Naive thymus-derived CD4-positive, alpha-beta T cell (primary cell): ENCODE results near the gene GTF2IRD1. TPM values are rescaled to one million over a fixed set of nuclear protein-coding genes. Genes with fewer than 3 reads are reported as not detected.
"Not testable (repeated sequence)": the region's sequence is repeated elsewhere in the genome, so short reads cannot be mapped to it uniquely, and the experiment has no call there.

Experiments
- ATAC-seq: fragments of 150-1000 bp; cut with Tn5 transposase; 2 replicates; pipeline ENCODE4 v1.10.0; 2021; ENCODE audit warnings: mild to moderate bottlenecking, moderate library complexity
- CTCF ChIA-PET: fragments of 350-600 bp; sonication (Branson Sonifier 250); formaldehyde crosslinking; loops from one replicate; lab custom pipeline; 2021; ENCODE audit warnings: antibody characterized with exemption; lab: Charles Lee
- POLR2A ChIA-PET: fragments of 350-600 bp; sonication (Branson Sonifier 250); formaldehyde crosslinking; loops from one replicate; lab custom pipeline; 2021; ENCODE audit warnings: antibody characterized with exemption, inconsistent platforms; lab: Charles Lee
- DNase-seq, 9 donors: peaks; one replicate each; pipeline versions ENCODE4 v3.0.0 to v3.0.0-alpha.2; 2020 to 2022; ENCODE audit warnings: mixed read lengths in 1 of 9
- H3K27ac ChIP-seq: one replicate; pipeline ENCODE4 v1.7.0; 2013; ENCODE audit warnings: mild to moderate bottlenecking, low read depth, low read length, moderate library complexity
- H3K27me3 ChIP-seq, 2 donors: one replicate each; pipeline ENCODE4 v1.7.0; 2013; ENCODE audit warnings: low read length in 2 of 2, mild to moderate bottlenecking in 2 of 2, moderate library complexity in 2 of 2; ENCODE audit not compliant: control insufficient read depth in 2 of 2, insufficient read depth in 2 of 2
- H3K36me3 ChIP-seq, 3 experiments: 1 replicate in 2 of 3; 2 replicates in 1 of 3; pipeline ENCODE4 v1.7.0; 2013; ENCODE audit warnings: low read length in 3 of 3, mild to moderate bottlenecking in 3 of 3, moderate library complexity in 1 of 3; ENCODE audit not compliant: insufficient read depth in 3 of 3, control insufficient read depth in 2 of 3
- H3K4me1 ChIP-seq, 2 donors: one replicate each; pipeline ENCODE4 v1.7.0; 2013; ENCODE audit warnings: low read length in 2 of 2, mild to moderate bottlenecking in 2 of 2, moderate library complexity in 1 of 2; ENCODE audit not compliant: control insufficient read depth in 2 of 2, insufficient read depth in 2 of 2
- H3K4me3 ChIP-seq: 2 replicates; pipeline ENCODE4 v1.7.0; 2013; ENCODE audit warnings: mild to moderate bottlenecking, low read length
- H3K9me3 ChIP-seq, 3 experiments: 1 replicate in 2 of 3; 2 replicates in 1 of 3; pipeline ENCODE4 v1.7.0; 2013; ENCODE audit warnings: low read length in 3 of 3; ENCODE audit not compliant: control insufficient read depth in 2 of 3
- H3K27ac Mint-ChIP-seq, 9 donors: one replicate each; pipeline ENCODE4 v1.8.0; 2020 to 2022; ENCODE audit warnings: mixed read lengths in 9 of 9, mild to moderate bottlenecking in 8 of 9, moderate library complexity in 5 of 9, inconsistent platforms in 2 of 9
- H3K27me3 Mint-ChIP-seq, 5 donors: one replicate each; pipeline ENCODE4 v1.8.0; 2021 to 2022; ENCODE audit warnings: mixed read lengths in 5 of 5, mild to moderate bottlenecking in 1 of 5
- H3K36me3 Mint-ChIP-seq, 5 donors: one replicate each; pipeline ENCODE4 v1.8.0; 2020 to 2022; ENCODE audit warnings: mixed read lengths in 5 of 5, mild to moderate bottlenecking in 3 of 5, inconsistent platforms in 1 of 5
- H3K4me1 Mint-ChIP-seq, 7 donors: one replicate each; pipeline ENCODE4 v1.8.0; 2020 to 2022; ENCODE audit warnings: mixed read lengths in 7 of 7, mild to moderate bottlenecking in 3 of 7, inconsistent platforms in 1 of 7
- H3K4me3 Mint-ChIP-seq, 10 donors: one replicate each; pipeline ENCODE4 v1.8.0; 2020 to 2022; ENCODE audit warnings: mild to moderate bottlenecking in 10 of 10, mixed read lengths in 10 of 10, moderate library complexity in 6 of 10, inconsistent platforms in 2 of 10
- H3K9me3 Mint-ChIP-seq, 11 donors: one replicate each; pipeline ENCODE4 v1.8.0; 2020 to 2022; ENCODE audit warnings: mixed read lengths in 11 of 11, mild to moderate bottlenecking in 4 of 11, inconsistent platforms in 1 of 11, moderate library complexity in 1 of 11
- intact Hi-C, 2 donors: fragments of 100-400 bp; cut with micrococcal nuclease; formaldehyde crosslinking; loops; one replicate each; pipeline ENCODE4 v1.15.1; 2023
- polyA plus RNA-seq, 2 donors: library from polyadenylated mRNA; unstranded; fragments of 300-500 nt; fragmentation: Illumina TruSeq; gene quantifications; one replicate each; pipeline ENCODE4 v1.2.3, GENCODE V29; 2021
- total RNA-seq, 6 experiments: library from RNA in 5 of 6; stranded (reverse) in 5 of 6; gene quantifications; 1 replicate in 5 of 6; 2 replicates in 1 of 6; pipeline ENCODE4 v1.2.3 and lab custom pipeline; 2021 to 2026

The GTF2IRD1 gene
- total and polyA plus RNA-seq, 7 experiments from 2014 or later: 0.07 to 5.6 (median 0.93) TPM; not detected in 1

GRCh38 chr7:74440143-74440542 lies 13.6 kb upstream of the GTF2IRD1 start:
- H3K36me3 ChIP-seq, CTCF ChIA-PET, H3K36me3 Mint-ChIP-seq, DNase-seq, H3K4me3 ChIP-seq, H3K4me1 Mint-ChIP-seq, ATAC-seq, intact Hi-C loops, H3K27ac ChIP-seq, H3K27me3 Mint-ChIP-seq, H3K27me3 ChIP-seq, H3K4me3 Mint-ChIP-seq, H3K4me1 ChIP-seq, H3K9me3 ChIP-seq: not testable (repeated sequence)
- Mint-ChIP-seq H3K27ac (peak overlapping the region in 1 of 9 donors; percentile 17), H3K9me3 (peaks cover 0 to 25% (median 6%) of the 10 kb centered on the region in 11 donors)
- POLR2A ChIA-PET: interaction anchor here (0.7 kb wide), 1 partner anchor 1233 kb away, joined by 5 read pairs; no protein-coding TSS in a partner anchor

DNA sequence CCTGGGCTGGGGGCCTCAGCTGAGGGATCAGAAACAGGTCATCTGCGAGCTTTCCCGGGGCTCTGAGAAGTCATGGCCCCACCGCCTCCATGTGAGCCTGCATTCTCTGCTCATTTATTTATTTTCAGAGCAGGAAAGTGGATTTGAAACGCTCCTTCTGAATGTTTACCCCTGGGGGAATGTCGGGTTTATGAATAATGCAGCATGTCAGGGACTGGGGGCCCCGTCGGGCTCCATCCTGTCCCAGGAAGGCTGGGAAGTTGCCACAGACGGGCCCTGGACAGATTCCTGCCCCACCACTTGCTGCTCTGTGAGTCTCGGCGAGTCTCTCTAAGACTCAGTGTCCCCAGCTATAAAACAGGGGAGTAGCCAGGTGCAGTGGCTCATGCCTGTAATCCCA lies 11.9 kb upstream of the GTF2IRD1 start:
- Mint-ChIP-seq H3K27ac (no peak overlapping the region), H3K9me3 (peaks cover 0 to 18% (median 5%) of the 10 kb centered on the region in 11 donors), H3K27me3 (no peaks in the 10 kb centered on the region), H3K4me3 (no peak overlapping the region), H3K36me3 (peaks cover 0 to 6% (median 0%) of the 10 kb centered on the region in 5 donors), H3K4me1 (no peaks in the 10 kb centered on the region)
- DNase-seq (no peak), ATAC-seq (no peak)
- H3K9me3 ChIP-seq: no peaks in the 10 kb centered on the region
- no peaks in the 10 kb centered on the region for H3K27me3 ChIP-seq
- no peaks in the 10 kb centered on the region for H3K4me1 ChIP-seq
- POLR2A ChIA-PET: no interaction called here
- intact Hi-C loops: no loop called here
- CTCF ChIA-PET: no interaction called here
- H3K27ac ChIP-seq: no peak overlapping the region
- no peak overlapping the region for H3K4me3 ChIP-seq
- no peaks in the 10 kb centered on the region for H3K36me3 ChIP-seq

- Mint-ChIP-seq H3K4me3 (no peak overlapping the region), H3K27me3 (no peaks in the 10 kb centered on the region), H3K27ac (no peak overlapping the region), H3K36me3 (no peaks in the 10 kb centered on the region), H3K4me1 (no peaks in the 10 kb centered on the region), H3K9me3 (peaks cover 0 to 7% (median 0%) of the 10 kb centered on the region in 11 donors)
- no peaks in the 10 kb centered on the region for H3K36me3 ChIP-seq
- DNase-seq (no peak), ATAC-seq (no peak)
- H3K27ac ChIP-seq: no peak overlapping the region
- intact Hi-C loops: no loop called here
- no peaks in the 10 kb centered on the region for H3K9me3 ChIP-seq
- H3K4me3 ChIP-seq: no peak overlapping the region
- ChIA-PET CTCF (interaction anchor here (0.6 kb wide), 1 partner anchor 100 kb away, joined by 3 read pairs; no protein-coding TSS in a partner anchor), POLR2A (interaction anchor here (0.7 kb wide), 1 partner anchor 680 kb away, joined by 3 read pairs; no protein-coding TSS in a partner anchor)
- no peaks in the 10 kb centered on the region for H3K4me1 ChIP-seq
- no peaks in the 10 kb centered on the region for H3K27me3 ChIP-seq
Observed at GRCh38 chr7:74443543-74444247, 10.0 kb upstream of the GTF2IRD1 start.

DNA sequence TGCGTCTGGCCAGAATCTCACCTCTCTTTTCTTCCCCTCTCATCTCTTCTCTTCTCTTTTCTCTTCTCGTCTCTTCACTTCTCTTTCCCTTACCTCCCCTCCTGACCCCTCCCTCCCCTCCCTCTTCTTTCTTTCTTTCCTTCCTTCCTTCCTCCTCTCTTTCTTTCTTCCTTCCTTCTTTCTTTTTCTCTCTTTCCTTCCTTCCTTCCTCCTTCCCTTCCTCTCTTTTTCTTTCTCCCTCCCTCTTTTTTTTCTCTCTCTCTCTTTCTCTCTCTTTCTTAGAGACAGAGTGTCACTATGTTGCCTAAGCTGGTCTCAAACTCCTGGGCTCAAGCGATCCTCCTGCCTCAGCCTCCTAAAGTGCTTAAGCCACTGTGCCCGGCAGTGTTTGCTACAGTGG lies 4.6 kb upstream of the GTF2IRD1 start:
- ChIA-PET POLR2A (no interaction called here), CTCF (interaction anchor here (0.6 to 1.4 kb wide), 5 partner anchors 14 to 607 kb away, joined by 3 to 4 read pairs (median 3); no protein-coding TSS in a partner anchor)
- no peak for ATAC-seq
- no peak overlapping the region for H3K4me3 ChIP-seq
- Mint-ChIP-seq H3K36me3 (peaks cover 0 to 5% (median 0%) of the 10 kb centered on the region in 5 donors), H3K4me3 (no peak overlapping the region), H3K4me1 (peaks cover 7 to 19% (median 14%) of the 10 kb centered on the region in 7 donors), H3K9me3 (peaks cover 0 to 6% (median 0%) of the 10 kb centered on the region in 11 donors), H3K27me3 (peaks cover 0 to 18% (median 0%) of the 10 kb centered on the region in 5 donors), H3K27ac (peak overlapping the region in 2 of 9 donors; percentile 21 to 40)
- H3K4me1 ChIP-seq: peaks cover 0 to 5% of the 10 kb centered on the region in 2 donors
- H3K27ac ChIP-seq: no peak overlapping the region
- no peak for DNase-seq
- H3K36me3 ChIP-seq: no peaks in the 10 kb centered on the region
- intact Hi-C loops: loop anchor here in 1 of 2 donors (1.0 kb wide), 1 partner anchor 32 kb away; no protein-coding TSS in a partner anchor
- H3K9me3 ChIP-seq: no peaks in the 10 kb centered on the region
- H3K27me3 ChIP-seq: no peaks in the 10 kb centered on the region

- peak overlapping the region in 5 of 9 donors; percentile 40 to 84 (median 58) for H3K27ac Mint-ChIP-seq
Observed at GRCh38 chr7:74449809-74450397, 3.8 kb upstream of the GTF2IRD1 start.

GRCh38 chr7:74452748-74453321 lies 871 bp upstream of the GTF2IRD1 start:
- intact Hi-C loops: loop anchor here (1.0 to 10.0 kb wide), 6 partner anchors 199 to 1282 kb away; partner anchors contain the start of genes EIF4H (in 1 of the 2), GTF2I (in 1 of the 2), HIP1 (in 1 of the 2) and RFC2 (in 1 of the 2)
- ChIA-PET POLR2A (no interaction called here), CTCF (interaction anchor here (0.7 to 1.3 kb wide), 2 partner anchors 23 to 114 kb away, joined by 3 to 4 read pairs; no protein-coding TSS in a partner anchor)
- Histone ChIP-seq H3K36me3 (no peaks in the 10 kb centered on the region), H3K27ac (peak overlapping the region; percentile 61), H3K9me3 (no peaks in the 10 kb centered on the region), H3K4me3 (peak overlapping the region; percentile 50), H3K27me3 (no peaks in the 10 kb centered on the region), H3K4me1 (peaks cover 0 to 5% of the 10 kb centered on the region in 2 donors)
- ATAC-seq (no peak), DNase-seq (peak in 1 of 9 donors; percentile 31)
- H3K4me3 Mint-ChIP-seq: peak overlapping the region; percentile 79 to 89 (median 87)
- peaks cover 0 to 37% (median 0%) of the 10 kb centered on the region in 5 donors for H3K27me3 Mint-ChIP-seq
- peaks cover 9 to 19% (median 14%) of the 10 kb centered on the region in 7 donors for H3K4me1 Mint-ChIP-seq
- peaks cover 0 to 5% (median 0%) of the 10 kb centered on the region in 5 donors for H3K36me3 Mint-ChIP-seq
- H3K9me3 Mint-ChIP-seq: peaks cover 0 to 6% (median 0%) of the 10 kb centered on the region in 11 donors
- H3K27ac Mint-ChIP-seq: peak overlapping the region; percentile 87 to 99 (median 95)

More at GRCh38 chr7:74449809-74450397, 3.8 kb upstream of the GTF2IRD1 start:
- intact Hi-C loops: loop anchor here (1.0 to 10.0 kb wide), 6 partner anchors 31 to 1285 kb away; partner anchors contain the start of gene HIP1 (in 1 of the 2)
- Mint-ChIP-seq H3K36me3 (peaks cover 0 to 5% (median 0%) of the 10 kb centered on the region in 5 donors), H3K4me1 (peaks cover 7 to 19% (median 14%) of the 10 kb centered on the region in 7 donors), H3K9me3 (peaks cover 0 to 6% (median 0%) of the 10 kb centered on the region in 11 donors), H3K4me3 (no peak overlapping the region), H3K27me3 (peaks cover 0 to 20% (median 0%) of the 10 kb centered on the region in 5 donors)
- Histone ChIP-seq H3K9me3 (no peaks in the 10 kb centered on the region), H3K4me1 (peaks cover 0 to 5% of the 10 kb centered on the region in 2 donors), H3K36me3 (no peaks in the 10 kb centered on the region), H3K4me3 (no peak overlapping the region), H3K27ac (no peak overlapping the region), H3K27me3 (no peaks in the 10 kb centered on the region)
- ATAC-seq: peak; percentile 49
- ChIA-PET CTCF (interaction anchor here (0.6 to 1.4 kb wide), 7 partner anchors 13 to 138 kb away, joined by 3 to 6 read pairs (median 4); no protein-coding TSS in a partner anchor), POLR2A (interaction anchor here (0.6 kb wide), 1 partner anchor 204 kb away, joined by 3 read pairs; no protein-coding TSS in a partner anchor)
- peak; percentile 31 to 75 (median 60) for DNase-seq
